ENCODE measurements around the gene RPS23.
"Not testable (repeated sequence)": the region's sequence is repeated elsewhere in the genome, so short reads cannot be mapped to it uniquely, and the experiment has no call there.

RPS23 gene

DNA sequence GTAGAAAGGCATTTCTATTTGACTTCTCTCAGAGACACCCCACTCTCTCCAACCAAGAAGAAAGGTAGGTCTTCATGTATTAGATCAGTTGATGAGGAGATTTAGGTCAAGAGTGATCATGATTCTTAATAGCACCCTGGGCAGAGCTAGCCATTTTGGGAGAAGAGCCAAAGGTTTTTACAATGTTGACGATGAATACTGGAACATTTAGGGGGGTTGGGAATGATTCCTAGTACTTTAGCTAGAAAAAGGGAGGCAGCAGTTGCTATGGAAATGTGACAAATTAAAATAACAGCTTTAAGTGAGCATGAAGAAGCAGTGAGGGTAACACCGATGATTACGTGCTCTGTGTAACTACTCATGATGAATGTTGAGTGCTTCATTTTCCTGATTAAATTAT lies 9.5 kb upstream of the RPS23 start:
- no peak for DNase-seq

GRCh38 chr5:82285206-82285605 lies 7.1 kb upstream of the RPS23 start:
- no peak for DNase-seq

- DNase-seq, result no peak
Measured at GRCh38 chr5:82283893-82284292, 5.7 kb upstream of the RPS23 start.

GRCh38 chr5:82278711-82279370 lies 687 bp upstream of the RPS23 start:
- no peak for DNase-seq

GRCh38 chr5:82277613-82277986 lies 554 bp downstream of the RPS23 start:
- no peak for DNase-seq

DNA sequence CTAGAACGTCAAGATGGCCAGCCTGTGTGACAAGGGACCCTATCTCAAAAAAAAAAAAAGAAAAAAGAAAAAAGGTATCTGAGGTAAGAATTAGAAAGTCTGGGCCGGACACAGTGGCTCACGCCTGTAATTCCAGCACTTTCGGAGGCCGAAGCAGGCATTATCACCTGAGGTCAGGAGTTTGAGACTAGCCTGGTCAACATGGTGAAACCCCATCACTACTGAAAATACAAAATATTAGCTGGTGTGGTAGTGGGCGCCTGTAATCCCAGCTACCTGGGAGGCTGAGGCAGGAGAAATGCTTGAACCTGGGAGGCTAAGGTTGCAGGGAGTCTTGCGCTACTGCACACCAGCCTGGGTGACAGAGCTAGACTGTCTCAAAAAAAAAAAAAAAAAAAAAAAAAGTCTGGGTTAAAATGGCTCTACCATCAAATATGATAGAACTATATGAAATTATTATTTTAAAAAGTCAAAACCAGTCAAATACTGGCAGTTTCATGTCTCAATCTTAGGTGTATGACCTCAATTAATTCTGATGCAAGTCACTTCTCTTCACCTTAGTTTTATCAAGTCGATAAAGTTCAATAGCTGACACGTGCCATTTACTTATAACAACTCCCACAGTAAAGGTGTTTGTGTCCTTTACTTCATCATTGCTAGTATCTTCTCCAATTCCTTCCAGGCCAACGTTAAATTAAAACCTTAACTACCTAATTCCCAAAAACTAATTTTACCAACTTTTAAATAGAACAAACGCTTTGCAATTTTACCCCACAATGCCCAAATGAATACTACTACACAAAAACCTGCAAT lies 1.1 kb downstream of the RPS23 start:
- no peak for DNase-seq

- no peak for DNase-seq
Measured at GRCh38 chr5:82275216-82275664, 2.9 kb downstream of the RPS23 start.

GRCh38 chr5:82274343-82275211 lies 3.6 kb downstream of the RPS23 start:
- peak; percentile 69 for DNase-seq

DNA sequence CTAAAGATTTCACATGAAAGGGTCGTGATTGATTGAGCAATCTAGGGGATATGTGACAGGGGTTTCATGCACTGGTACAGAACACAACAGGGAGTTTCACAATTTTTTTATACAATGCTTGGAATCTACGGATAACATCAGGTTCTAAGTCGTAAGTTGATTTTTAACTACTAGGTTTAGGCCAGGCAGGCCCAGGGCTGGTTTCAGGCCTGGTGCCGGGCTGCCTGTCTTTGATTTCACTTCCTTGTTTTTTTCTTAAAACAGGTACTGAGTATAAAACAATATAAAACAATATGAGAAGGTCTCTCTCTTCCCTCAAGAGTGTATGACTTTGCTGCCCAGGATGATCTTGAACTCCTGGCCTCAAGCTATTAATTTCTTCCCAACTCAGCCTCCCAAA lies 4.7 kb downstream of the RPS23 start:
- DNase-seq, result not testable (repeated sequence)

DNA sequence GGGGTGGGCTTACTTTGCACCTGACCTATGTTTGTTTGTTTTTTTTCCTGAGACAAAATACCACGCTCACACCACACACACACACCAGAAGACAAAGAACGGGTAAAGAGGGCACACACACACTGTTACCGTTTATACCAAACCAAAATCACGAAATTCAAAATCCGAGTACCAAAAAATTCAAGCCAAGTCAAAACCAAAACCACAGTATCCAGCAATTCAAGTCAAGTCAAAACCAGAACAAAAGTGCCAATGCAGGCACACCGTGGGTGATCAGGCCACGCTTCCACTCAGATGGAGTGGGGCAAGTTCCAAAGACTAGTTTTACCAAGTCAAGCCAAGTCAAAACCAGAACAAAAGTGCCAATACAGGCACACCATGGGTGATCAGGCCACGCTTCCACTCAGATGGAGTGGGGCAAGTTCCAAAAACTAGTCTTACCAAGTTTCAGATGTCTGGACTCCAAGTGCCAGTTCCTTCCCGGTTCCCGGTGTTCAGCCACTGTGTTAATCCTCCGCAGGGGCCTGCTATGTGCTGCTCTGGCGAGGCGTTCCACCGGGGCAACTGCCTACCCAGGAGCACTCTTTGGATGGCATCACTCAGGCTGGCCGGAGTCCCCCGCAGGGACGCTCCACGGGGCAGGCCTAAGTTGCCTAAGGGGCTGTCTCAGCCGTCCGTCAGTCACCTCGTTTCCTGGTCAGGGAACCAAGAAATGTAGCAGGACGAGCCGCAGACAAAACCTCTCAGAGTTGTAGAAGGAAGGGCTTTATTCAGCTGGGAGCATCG lies 5.4 kb downstream of the RPS23 start:
- peak; percentile 68 for DNase-seq

DNA sequence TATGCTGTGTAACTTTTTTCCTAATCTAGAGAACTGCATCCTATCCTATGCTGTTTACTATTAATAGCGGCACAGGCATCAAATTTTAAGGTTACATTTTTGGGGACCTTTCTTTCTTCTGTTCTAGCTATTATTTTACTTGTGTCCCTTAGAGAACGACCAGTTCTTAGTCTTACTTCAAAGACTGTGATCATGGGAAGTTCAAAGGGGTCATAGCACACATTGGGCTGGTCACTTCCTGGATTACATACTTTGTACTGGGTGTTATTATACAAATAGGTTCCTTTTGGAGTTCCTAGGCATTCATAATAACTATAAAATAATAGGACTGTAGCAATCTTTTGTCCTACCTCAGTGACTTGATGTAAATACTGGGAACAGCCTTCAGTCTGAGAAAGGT lies 8.8 kb downstream of the RPS23 start:
- not testable (repeated sequence) for DNase-seq

DNA sequence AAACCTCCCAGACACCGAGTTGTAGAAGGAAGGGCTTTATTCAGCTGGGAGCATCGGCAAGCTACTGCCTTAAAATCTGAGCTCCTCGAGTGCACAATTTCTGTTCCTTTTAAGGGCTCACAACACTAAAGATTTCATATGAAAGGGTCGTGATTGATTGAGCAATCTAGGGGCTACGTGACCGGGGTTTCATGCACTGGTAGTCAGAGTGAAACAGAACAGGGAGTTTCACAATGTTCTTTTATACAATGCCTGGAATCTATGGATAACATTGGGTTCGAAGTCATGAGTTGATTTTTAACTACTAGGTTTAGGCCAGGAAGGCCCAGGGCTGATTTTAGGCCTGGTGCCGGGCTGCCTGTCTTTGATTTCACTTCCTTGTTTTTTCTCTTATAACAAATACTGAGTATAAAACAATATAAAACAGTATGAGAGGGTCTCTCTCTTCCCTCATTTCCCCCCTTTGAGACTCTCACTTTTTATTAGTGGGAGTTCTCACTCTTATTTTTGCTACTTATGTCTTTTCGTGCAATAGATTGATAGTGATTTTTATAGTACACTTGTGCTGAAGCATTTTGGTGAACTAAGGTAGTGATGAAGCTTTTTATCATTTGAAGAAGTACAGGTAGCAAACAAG lies 10.7 kb downstream of the RPS23 start:
- not testable (repeated sequence) for DNase-seq

GRCh38 chr5:82265047-82265446 lies 13.1 kb downstream of the RPS23 start:
- DNase-seq, result no peak

GRCh38 chr5:82259172-82259800 lies 18.9 kb downstream of the RPS23 start:
- DNase-seq, result no peak

DNA sequence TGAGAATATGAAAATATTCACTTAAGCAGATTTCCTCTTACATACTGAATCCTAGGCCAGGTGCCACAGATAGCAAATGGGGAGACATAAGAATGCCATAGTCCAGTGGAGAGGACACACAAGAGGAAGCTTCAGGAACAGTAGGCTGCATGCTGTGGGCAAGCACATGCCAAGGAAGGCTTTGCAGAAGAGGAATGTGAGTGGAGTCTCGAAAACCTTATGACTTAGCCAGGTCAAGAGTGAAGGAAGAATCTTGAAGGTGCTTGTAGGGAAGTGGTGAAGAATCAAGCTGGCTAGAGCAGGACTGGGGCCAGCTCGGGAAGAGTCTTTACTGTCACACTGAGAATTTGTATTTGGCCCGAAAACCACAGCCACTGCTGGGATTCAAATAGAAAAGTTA lies 20.4 kb downstream of the RPS23 start:
- no peak for DNase-seq

GRCh38 chr5:82257247-82257646 lies 20.9 kb downstream of the RPS23 start:
- no peak for DNase-seq

GRCh38 chr5:82255844-82256243 lies 22.3 kb downstream of the RPS23 start:
- no peak for DNase-seq

- DNase-seq, result no peak
Measured at GRCh38 chr5:82252744-82253143, 25.4 kb downstream of the RPS23 start.

DNA sequence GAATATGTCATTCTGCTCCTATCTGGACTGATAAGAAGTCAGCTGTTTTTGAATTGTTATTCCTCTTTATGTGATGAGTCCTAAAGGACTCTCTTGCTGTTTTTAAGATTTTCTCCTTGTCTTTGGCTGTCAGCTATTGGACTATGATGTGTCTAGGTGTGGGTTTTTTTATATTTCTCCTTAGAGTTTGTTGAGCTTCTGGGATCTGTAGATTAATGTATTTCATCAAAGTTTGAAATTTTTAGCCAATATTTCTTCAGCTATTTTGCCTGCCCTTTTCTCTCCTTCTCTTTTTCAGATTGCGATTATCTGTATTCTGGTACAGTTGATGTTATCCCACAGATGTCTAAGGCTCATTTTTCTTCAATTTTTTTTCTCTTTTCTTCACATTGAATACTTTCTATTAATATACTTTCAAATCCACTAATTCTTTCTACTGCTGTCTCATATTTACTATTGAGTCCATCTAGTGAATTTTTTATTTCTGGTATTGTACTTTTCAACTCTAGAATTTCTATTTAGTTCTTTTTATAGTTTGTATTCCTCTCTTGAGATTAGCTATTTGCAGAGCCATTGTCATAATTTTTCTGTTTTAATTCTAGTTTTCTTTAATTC lies 31.1 kb downstream of the RPS23 start:
- no peak for DNase-seq

DNA sequence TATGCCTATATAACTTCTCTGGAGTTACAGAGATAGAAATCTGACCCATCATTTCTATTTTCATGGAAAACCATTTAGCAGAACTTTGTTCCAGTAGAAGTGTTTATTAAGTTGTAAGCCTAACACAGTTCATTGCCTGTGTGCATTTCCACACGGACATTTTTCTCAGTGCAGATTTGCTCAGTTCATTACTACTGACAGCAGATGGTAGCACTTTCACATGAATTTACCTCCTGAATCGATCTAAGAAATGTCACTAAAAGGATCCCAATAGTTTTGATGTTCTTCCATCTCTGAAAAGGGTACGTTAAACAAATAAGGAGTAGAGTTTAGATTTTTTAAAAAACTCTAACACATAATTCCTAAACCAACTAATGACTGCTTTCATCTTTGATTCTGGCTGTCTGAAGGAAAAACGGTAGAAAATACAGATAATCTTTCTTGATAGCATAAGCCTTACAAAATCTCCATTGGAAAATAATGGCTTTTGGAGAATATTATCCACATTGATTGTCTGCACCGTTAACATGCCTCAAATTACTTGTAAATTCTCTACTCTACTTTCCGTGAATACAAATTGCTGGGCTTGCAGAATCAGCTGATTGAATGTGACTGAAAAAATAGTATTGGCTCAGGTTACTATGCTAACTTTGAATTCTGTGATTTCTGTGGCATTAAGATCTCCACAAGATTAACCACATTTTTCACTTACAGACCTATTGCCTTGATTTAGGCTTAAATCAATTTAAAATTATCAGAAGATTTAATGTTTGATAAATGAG lies 33.1 kb downstream of the RPS23 start:
- DNase-seq, result no peak

All from islet precursor cell (in vitro differentiated cells).